ENCODE results near the gene AMACR.

DNA sequence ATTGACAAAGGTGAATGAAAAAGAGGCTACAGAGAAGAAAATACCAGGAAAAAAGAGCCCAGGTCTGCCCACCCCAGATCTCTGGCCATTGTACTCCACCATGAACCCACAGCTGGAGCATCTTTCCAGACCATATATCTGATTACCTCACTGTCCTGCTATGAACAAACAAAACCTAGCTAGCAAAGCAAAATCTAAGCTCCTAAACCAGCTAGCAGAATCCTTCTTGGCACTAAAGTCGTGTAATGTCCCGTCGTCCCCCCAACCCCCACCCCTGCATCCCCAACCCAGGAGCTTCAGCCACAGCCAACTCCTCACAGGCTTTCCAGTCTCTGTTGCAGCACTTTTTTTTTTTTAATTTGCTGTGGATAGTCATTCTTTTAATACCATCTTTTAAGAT is 32.6 kb upstream of the AMACR start:
- TF ChIP-seq ZNF274 (IDR thresholded peaks at IDR 0.05; ENCODE audit: low read depth, low read length) (no peak), SUZ12 (IDR thresholded peaks at IDR 0.05; ENCODE audit: extremely low read depth, insufficient read depth, insufficient read length) (no peak), YY1 (IDR thresholded peaks at IDR 0.05; ENCODE audit: insufficient read depth, insufficient read length) (no peak)
